Right cardiac atrium (tissue), 5 donors: ENCODE data around the gene UNC13C. TPM values are rescaled to one million over a fixed set of nuclear protein-coding genes. Genes with fewer than 3 reads are reported as not detected.

Experiments
- ATAC-seq, 2 donors: fragments of 200-7000 bp; cut with Tn5 transposase; one replicate each; pipeline versions ENCODE4 v1.8.0 to v1.9.1; 2020; ENCODE audit warnings: moderate library complexity in 2 of 2, mild to moderate bottlenecking in 1 of 2
- DNase-seq, 3 donors: peaks; one replicate each; pipeline ENCODE4 v3.0.0-alpha.2; 2020
- H3K27ac ChIP-seq: one replicate; pipeline ENCODE4 v1.5.1; 2013; ENCODE audit warnings: mild to moderate bottlenecking, low read length, control low read depth, moderate library complexity
- H3K27me3 ChIP-seq: one replicate; pipeline ENCODE4 v1.6.1; 2013; ENCODE audit not compliant: control insufficient read depth, insufficient read depth
- H3K4me1 ChIP-seq: one replicate; pipeline ENCODE4 v1.6.1; 2013; ENCODE audit warnings: low read length; ENCODE audit not compliant: control insufficient read depth, insufficient read depth
- H3K4me3 ChIP-seq: one replicate; pipeline ENCODE4 v1.5.1; 2013; ENCODE audit warnings: low read length, control low read depth
- H3K9me3 ChIP-seq: one replicate; pipeline ENCODE4 v1.6.1; 2013; ENCODE audit warnings: low read length; ENCODE audit not compliant: control insufficient read depth
- WGBS: extraction: QIAGEN DNeasy Blood & Tissue Kit; methylation state at CpG from one replicate; pipeline ENCODE4 v1.1.7; 2013; 5-methylcytosine and 5-hydroxymethylcytosine counted together
- intact Hi-C, 4 donors: fragments of 100-400 bp; cut with DNase I; formaldehyde crosslinking; loops; one replicate each; pipeline versions ENCODE4 v1.11.0 to v1.14.0; 2022 to 2023
- polyA plus RNA-seq: library from polyadenylated mRNA; stranded (reverse); fragments of 200-250 nt; gene quantifications from one replicate; pipeline ENCODE4 v1.2.3, GENCODE V29; 2013
- total RNA-seq, 4 donors: library from RNA; stranded (reverse); fragmentation: NEBNext Ultra II Directional; extraction: Animal tissue kit (Norgen Biotek cat#: 25700); gene quantifications; one replicate each; pipeline ENCODE4 v1.2.1, GENCODE V29; 2021
- donor health status: healthy with polysubstance abuse.
- donor health status: DM: no; HTN: yes; CAD: no.
- donor health status: DM: no; HTN: no; CAD: no.
- donor health status: DM: no; HTN: yes; CAD: no; lungs with severe emphysema.
- donor health status: DM: yes; HTN: yes; CAD: no.

UNC13C gene
- total and polyA plus RNA-seq, 5 donors = 0.05 to 0.57 (median 0.21) TPM

- no peaks in the 10 kb centered on the region for H3K4me1 ChIP-seq
- H3K27ac ChIP-seq = no peak overlapping the region
- intact Hi-C loops = no loop called here
- DNase-seq (no peak), ATAC-seq (no peak)
- H3K27me3 ChIP-seq = no peaks in the 10 kb centered on the region
- no peak overlapping the region for H3K4me3 ChIP-seq
- WGBS = 24% methylated on average over 2 of the region's 2 CpGs
- no peaks in the 10 kb centered on the region for H3K9me3 ChIP-seq
These were observed 589.3 kb downstream of the UNC13C start for GRCh38 chr15:54567408-54568035.

GRCh38 chr15:54568381-54568780, 590.1 kb downstream of the UNC13C start:
- no peak for DNase-seq
- intact Hi-C loops = no loop called here

GRCh38 chr15:54571576-54571975, 593.3 kb downstream of the UNC13C start:
- DNase-seq (peak in 1 of 3 donors; percentile 16), ATAC-seq (no peak)
- WGBS = 67% methylated on average over 1 of the region's 1 CpG
- Histone ChIP-seq H3K4me3 (no peak overlapping the region), H3K9me3 (no peaks in the 10 kb centered on the region), H3K4me1 (no peaks in the 10 kb centered on the region), H3K27me3 (no peaks in the 10 kb centered on the region), H3K27ac (no peak overlapping the region)
- intact Hi-C loops = no loop called here

More at GRCh38 chr15:54568381-54568780, 590.1 kb downstream of the UNC13C start:
- no peaks in the 10 kb centered on the region for H3K4me1 ChIP-seq
- H3K4me3 ChIP-seq = no peak overlapping the region
- WGBS = 62% methylated on average over 1 of the region's 1 CpG
- H3K27me3 ChIP-seq = no peaks in the 10 kb centered on the region
- no peaks in the 10 kb centered on the region for H3K9me3 ChIP-seq
- no peak overlapping the region for H3K27ac ChIP-seq
- no peak for ATAC-seq

GRCh38 chr15:54575586-54575985, 597.3 kb downstream of the UNC13C start:
- Histone ChIP-seq H3K4me3 (no peak overlapping the region), H3K9me3 (no peaks in the 10 kb centered on the region), H3K27ac (no peak overlapping the region), H3K4me1 (no peaks in the 10 kb centered on the region), H3K27me3 (no peaks in the 10 kb centered on the region)
- WGBS = 29% methylated on average over 1 of the region's 1 CpG
- no peak for DNase-seq
- ATAC-seq = no peak
- intact Hi-C loops = no loop called here

- H3K27me3 ChIP-seq = no peaks in the 10 kb centered on the region
- no peak overlapping the region for H3K27ac ChIP-seq
- no peaks in the 10 kb centered on the region for H3K4me1 ChIP-seq
- no peak for DNase-seq
- 63% methylated on average over 4 of the region's 4 CpGs for WGBS
- no peak for ATAC-seq
- H3K4me3 ChIP-seq = no peak overlapping the region
- peaks cover 2% of the 10 kb centered on the region for H3K9me3 ChIP-seq
- intact Hi-C loops = no loop called here
These were observed 598.2 kb downstream of the UNC13C start for GRCh38 chr15:54576298-54576935.

GRCh38 chr15:54577476-54578250, 599.4 kb downstream of the UNC13C start:
- DNase-seq (no peak), ATAC-seq (no peak)
- intact Hi-C loops = no loop called here
- Histone ChIP-seq H3K27ac (no peak overlapping the region), H3K27me3 (no peaks in the 10 kb centered on the region), H3K4me3 (no peak overlapping the region), H3K9me3 (peaks cover 2% of the 10 kb centered on the region), H3K4me1 (no peaks in the 10 kb centered on the region)
- 56% methylated on average over 4 of the region's 4 CpGs for WGBS

- no peak overlapping the region for H3K4me3 ChIP-seq
- WGBS = 91% methylated on average over 6 of the region's 6 CpGs
- intact Hi-C loops = no loop called here
- no peak overlapping the region for H3K27ac ChIP-seq
- no peak for DNase-seq
- H3K27me3 ChIP-seq = no peaks in the 10 kb centered on the region
- no peaks in the 10 kb centered on the region for H3K4me1 ChIP-seq
- H3K9me3 ChIP-seq = peaks cover 2% of the 10 kb centered on the region
- ATAC-seq = no peak
These were observed 601.6 kb downstream of the UNC13C start for GRCh38 chr15:54579855-54580254.

GRCh38 chr15:54580643-54581042, 602.4 kb downstream of the UNC13C start:
- no peaks in the 10 kb centered on the region for H3K27me3 ChIP-seq
- peaks cover 2% of the 10 kb centered on the region for H3K9me3 ChIP-seq
- H3K4me1 ChIP-seq = no peaks in the 10 kb centered on the region
- ATAC-seq = no peak
- 79% methylated on average over 2 of the region's 2 CpGs for WGBS
- no peak overlapping the region for H3K4me3 ChIP-seq
- DNase-seq = no peak
- intact Hi-C loops = no loop called here
- H3K27ac ChIP-seq = no peak overlapping the region

GRCh38 chr15:54582863-54583643, 604.8 kb downstream of the UNC13C start:
- 85% methylated on average over 7 of the region's 7 CpGs for WGBS
- Histone ChIP-seq H3K9me3 (peaks cover 2% of the 10 kb centered on the region), H3K4me1 (no peaks in the 10 kb centered on the region), H3K27ac (no peak overlapping the region), H3K27me3 (no peaks in the 10 kb centered on the region), H3K4me3 (no peak overlapping the region)
- no peak for ATAC-seq
- intact Hi-C loops = no loop called here
- DNase-seq = no peak

GRCh38 chr15:54585063-54585462, 606.8 kb downstream of the UNC13C start:
- no peak for DNase-seq
- Histone ChIP-seq H3K4me3 (no peak overlapping the region), H3K9me3 (peaks cover 2% of the 10 kb centered on the region), H3K27me3 (no peaks in the 10 kb centered on the region), H3K4me1 (no peaks in the 10 kb centered on the region), H3K27ac (no peak overlapping the region)
- no peak for ATAC-seq
- 74% methylated on average over 3 of the region's 3 CpGs for WGBS
- intact Hi-C loops = no loop called here

GRCh38 chr15:54594115-54594514, 615.9 kb downstream of the UNC13C start:
- Histone ChIP-seq H3K27me3 (no peaks in the 10 kb centered on the region), H3K9me3 (no peaks in the 10 kb centered on the region), H3K4me1 (no peaks in the 10 kb centered on the region), H3K4me3 (no peak overlapping the region), H3K27ac (no peak overlapping the region)
- ATAC-seq = no peak
- intact Hi-C loops = no loop called here
- DNase-seq = no peak
- WGBS = 92% methylated on average over 4 of the region's 4 CpGs
